Activated T-helper 1 cell treated with anti-CD3 and anti-CD28 coated beads, Interleukin-12 subunit alpha, Interleukin-12 subunit beta, Interleukin-2, Interleukin-4 antibody, amounts not matched to agents 30 ng/mL and 10 ng/mL and 1 ng/mL, durations not matched to agents 14 hours and 24 hours and 36 hours (primary cell): ENCODE data around the gene CNTN6. TPM values are rescaled to one million over a fixed set of nuclear protein-coding genes. Genes with fewer than 3 reads are reported as not detected.

Experiments used
- DNase-seq: peaks from one replicate; pipeline ENCODE4 v3.0.0; 2021; ENCODE audit warnings: low spot score
- H3K27ac Mint-ChIP-seq: one replicate; pipeline ENCODE4 v1.8.0; 2021; ENCODE audit warnings: mild to moderate bottlenecking, mixed read lengths
- H3K27me3 Mint-ChIP-seq: one replicate; pipeline ENCODE4 v1.8.0; 2022; ENCODE audit warnings: mild to moderate bottlenecking, moderate library complexity, mixed read lengths; ENCODE audit not compliant: insufficient read depth
- H3K36me3 Mint-ChIP-seq: one replicate; pipeline ENCODE4 v1.8.0; 2021; ENCODE audit warnings: low read depth, mixed read lengths
- H3K4me1 Mint-ChIP-seq: one replicate; pipeline ENCODE4 v1.8.0; 2021; ENCODE audit warnings: low read depth, mixed read lengths
- H3K4me3 Mint-ChIP-seq: one replicate; pipeline ENCODE4 v1.8.0; 2021; ENCODE audit warnings: mild to moderate bottlenecking, moderate library complexity, mixed read lengths
- H3K9me3 Mint-ChIP-seq: one replicate; pipeline ENCODE4 v1.8.0; 2021; ENCODE audit warnings: mixed read lengths
- intact Hi-C: fragments of 100-400 bp; cut with micrococcal nuclease; formaldehyde crosslinking; loops from one replicate; pipeline ENCODE4 v1.15.1; 2024
- total RNA-seq: library from RNA; stranded (reverse); gene quantifications from 2 replicates; pipeline ENCODE4 v1.2.3, GENCODE V29; 2022

CNTN6 gene
- total RNA-seq, 1 donor from 2014 or later = not detected

GRCh38 chr3:1190569-1190968, 97.7 kb downstream of the CNTN6 start:
- intact Hi-C loops = no loop called here
- H3K9me3 Mint-ChIP-seq = no peaks in the 10 kb centered on the region
- no peaks in the 10 kb centered on the region for H3K4me1 Mint-ChIP-seq
- no peak overlapping the region for H3K4me3 Mint-ChIP-seq
- H3K27ac Mint-ChIP-seq = no peak overlapping the region
- DNase-seq = no peak
- H3K36me3 Mint-ChIP-seq = no peaks in the 10 kb centered on the region
- H3K27me3 Mint-ChIP-seq = no peaks in the 10 kb centered on the region

GRCh38 chr3:1191026-1191425, 98.2 kb downstream of the CNTN6 start:
- H3K4me3 Mint-ChIP-seq = no peak overlapping the region
- no peak overlapping the region for H3K27ac Mint-ChIP-seq
- no peaks in the 10 kb centered on the region for H3K4me1 Mint-ChIP-seq
- DNase-seq = no peak
- H3K27me3 Mint-ChIP-seq = no peaks in the 10 kb centered on the region
- H3K9me3 Mint-ChIP-seq = no peaks in the 10 kb centered on the region
- intact Hi-C loops = no loop called here
- H3K36me3 Mint-ChIP-seq = no peaks in the 10 kb centered on the region

- Mint-ChIP-seq H3K27ac (no peak overlapping the region), H3K4me1 (no peaks in the 10 kb centered on the region), H3K9me3 (no peaks in the 10 kb centered on the region), H3K36me3 (no peaks in the 10 kb centered on the region), H3K4me3 (no peak overlapping the region), H3K27me3 (no peaks in the 10 kb centered on the region)
- DNase-seq = no peak
- intact Hi-C loops = no loop called here
These were observed 103.1 kb downstream of the CNTN6 start for GRCh38 chr3:1195947-1196346.

DNA sequence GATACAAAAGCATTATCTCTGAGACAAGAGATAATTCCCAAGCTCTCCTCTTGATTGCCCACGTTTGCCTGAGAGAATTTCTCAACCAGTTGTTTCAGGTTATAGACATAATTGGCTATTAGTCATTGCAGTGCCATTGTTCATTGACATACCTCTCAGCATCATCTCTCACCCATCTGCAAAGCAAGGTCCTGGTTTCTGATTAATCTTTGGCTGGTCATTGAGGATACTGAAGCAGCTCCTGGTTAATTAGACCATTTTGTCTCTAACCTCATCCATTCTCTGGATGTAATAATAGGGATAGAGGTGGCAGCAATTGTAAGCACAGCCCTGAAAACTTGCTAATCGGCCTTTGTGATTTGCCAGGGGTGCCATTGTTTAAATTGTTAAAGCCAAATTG, 104.2 kb downstream of the CNTN6 start:
- Mint-ChIP-seq H3K9me3 (no peaks in the 10 kb centered on the region), H3K4me1 (no peaks in the 10 kb centered on the region), H3K4me3 (no peak overlapping the region), H3K27me3 (no peaks in the 10 kb centered on the region), H3K27ac (no peak overlapping the region), H3K36me3 (no peaks in the 10 kb centered on the region)
- DNase-seq = no peak
- intact Hi-C loops = no loop called here

DNA sequence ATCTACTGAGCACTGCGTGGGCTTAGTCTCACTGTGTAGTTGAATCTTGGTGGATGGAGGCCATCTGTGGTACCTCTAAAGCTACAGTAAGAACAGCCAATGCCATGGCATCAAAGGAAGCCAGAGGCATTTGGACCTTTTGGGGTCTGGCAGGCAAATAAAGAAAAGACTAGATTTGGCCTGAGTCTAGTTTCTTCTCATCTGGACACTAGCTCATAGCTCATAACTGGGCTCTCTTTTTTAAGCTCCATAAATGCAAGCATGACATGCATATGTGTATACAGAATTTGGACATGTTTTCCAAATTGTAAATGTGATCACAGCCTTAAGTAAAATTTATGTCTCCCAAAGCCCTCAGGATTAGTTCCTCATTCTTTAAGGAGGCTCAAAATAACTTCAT, 107.5 kb downstream of the CNTN6 start:
- H3K36me3 Mint-ChIP-seq = no peaks in the 10 kb centered on the region
- no peaks in the 10 kb centered on the region for H3K9me3 Mint-ChIP-seq
- intact Hi-C loops = no loop called here

DNA sequence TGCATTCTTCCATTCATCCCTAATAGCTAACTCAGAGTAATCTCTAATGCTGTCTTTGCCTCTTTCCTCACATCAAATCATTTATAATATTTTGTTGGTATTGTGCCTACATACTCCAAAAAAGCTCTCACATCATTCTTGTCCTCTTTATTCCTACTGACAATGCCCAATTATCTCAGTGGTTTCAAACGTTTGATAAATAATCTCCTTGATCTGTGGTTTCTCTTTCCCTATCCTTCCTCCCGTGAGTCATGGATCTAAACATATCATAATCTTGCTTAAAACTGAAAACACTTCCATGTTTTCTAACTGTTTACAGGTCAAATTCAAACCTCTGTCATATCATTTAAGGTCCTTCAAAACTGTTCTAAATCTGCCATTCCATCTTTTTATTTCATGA, 115.1 kb downstream of the CNTN6 start:
- no peak for DNase-seq
- Mint-ChIP-seq H3K9me3 (no peaks in the 10 kb centered on the region), H3K4me3 (no peak overlapping the region), H3K4me1 (no peaks in the 10 kb centered on the region), H3K27me3 (no peaks in the 10 kb centered on the region), H3K36me3 (no peaks in the 10 kb centered on the region), H3K27ac (no peak overlapping the region)
- intact Hi-C loops = no loop called here

More for the DNA sequence above, 107.5 kb downstream of the CNTN6 start:
- Mint-ChIP-seq H3K27me3 (no peaks in the 10 kb centered on the region), H3K4me1 (no peaks in the 10 kb centered on the region), H3K4me3 (no peak overlapping the region), H3K27ac (no peak overlapping the region)
- DNase-seq = no peak

DNA sequence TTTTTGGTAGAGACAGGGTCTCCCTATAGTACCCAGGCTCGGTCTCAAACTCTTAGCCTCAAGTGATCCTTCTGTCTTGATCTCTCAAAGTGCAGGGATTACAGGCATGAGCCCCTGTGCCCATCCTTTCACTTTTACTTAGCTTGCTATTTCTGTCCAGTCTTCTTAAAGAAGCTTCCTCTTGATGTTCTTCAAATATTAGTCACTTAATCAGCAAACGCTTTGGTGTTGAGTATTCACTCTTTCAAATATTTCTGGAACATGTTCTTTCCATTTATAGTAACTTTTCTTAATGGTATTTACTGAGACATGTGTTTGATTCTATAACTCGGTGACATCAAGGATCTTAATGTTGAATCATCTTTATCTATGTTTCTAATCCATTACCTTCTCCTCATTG, 122.1 kb downstream of the CNTN6 start:
- H3K4me1 Mint-ChIP-seq = no peaks in the 10 kb centered on the region
- no peaks in the 10 kb centered on the region for H3K27me3 Mint-ChIP-seq
- H3K27ac Mint-ChIP-seq = no peak overlapping the region
- H3K9me3 Mint-ChIP-seq = no peaks in the 10 kb centered on the region
- H3K4me3 Mint-ChIP-seq = no peak overlapping the region
- intact Hi-C loops = no loop called here
- no peaks in the 10 kb centered on the region for H3K36me3 Mint-ChIP-seq
- no peak for DNase-seq

DNA sequence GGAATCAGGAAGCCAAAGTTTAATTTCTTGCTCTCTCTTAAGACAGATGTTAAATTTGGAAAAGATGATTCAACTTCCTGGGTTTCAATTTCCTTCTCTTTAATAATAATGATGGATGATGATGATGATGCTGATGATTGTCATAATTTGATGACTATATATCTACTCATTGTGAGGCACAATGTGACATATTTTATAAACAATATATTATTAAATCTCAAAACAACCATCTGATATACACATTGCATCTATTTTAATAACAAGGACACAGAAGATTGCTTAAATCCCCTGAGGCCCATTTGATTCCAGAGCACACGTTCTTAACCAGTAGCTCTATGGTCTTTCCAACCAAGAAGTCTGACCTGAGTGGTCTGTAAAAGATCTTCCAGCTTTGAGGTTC, 124.0 kb downstream of the CNTN6 start:
- H3K4me3 Mint-ChIP-seq = no peak overlapping the region
- intact Hi-C loops = no loop called here
- no peaks in the 10 kb centered on the region for H3K36me3 Mint-ChIP-seq
- H3K4me1 Mint-ChIP-seq = no peaks in the 10 kb centered on the region
- no peak overlapping the region for H3K27ac Mint-ChIP-seq
- H3K9me3 Mint-ChIP-seq = no peaks in the 10 kb centered on the region
- no peaks in the 10 kb centered on the region for H3K27me3 Mint-ChIP-seq
- no peak for DNase-seq

- Mint-ChIP-seq H3K4me1 (no peaks in the 10 kb centered on the region), H3K27ac (no peak overlapping the region), H3K4me3 (no peak overlapping the region), H3K27me3 (no peaks in the 10 kb centered on the region), H3K9me3 (peaks cover 6% of the 10 kb centered on the region), H3K36me3 (no peaks in the 10 kb centered on the region)
- intact Hi-C loops = no loop called here
- no peak for DNase-seq
These were observed 134.3 kb downstream of the CNTN6 start for GRCh38 chr3:1227111-1227510.

DNA sequence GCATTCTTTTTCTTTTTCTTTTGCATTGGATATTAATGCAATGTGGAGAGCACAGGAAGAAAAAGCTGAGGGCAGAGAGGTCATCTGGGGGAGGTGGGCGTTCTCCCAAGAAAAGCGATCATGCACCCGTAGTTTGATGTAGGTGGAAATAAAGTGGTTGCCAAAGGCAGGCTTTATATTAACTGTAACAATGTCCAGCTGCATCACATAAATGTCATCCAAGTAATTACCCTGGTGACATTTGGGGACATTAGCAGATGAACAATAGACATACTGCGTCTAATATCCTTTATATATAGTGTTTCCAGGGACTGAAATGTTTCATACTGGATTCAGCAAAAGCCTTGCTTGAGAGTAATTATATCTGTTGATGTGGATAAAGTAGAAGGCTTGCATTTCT, 135.5 kb downstream of the CNTN6 start:
- Mint-ChIP-seq H3K4me1 (no peaks in the 10 kb centered on the region), H3K9me3 (peaks cover 6% of the 10 kb centered on the region), H3K36me3 (no peaks in the 10 kb centered on the region), H3K27ac (no peak overlapping the region), H3K27me3 (no peaks in the 10 kb centered on the region), H3K4me3 (no peak overlapping the region)
- intact Hi-C loops = no loop called here
- DNase-seq = no peak

DNA sequence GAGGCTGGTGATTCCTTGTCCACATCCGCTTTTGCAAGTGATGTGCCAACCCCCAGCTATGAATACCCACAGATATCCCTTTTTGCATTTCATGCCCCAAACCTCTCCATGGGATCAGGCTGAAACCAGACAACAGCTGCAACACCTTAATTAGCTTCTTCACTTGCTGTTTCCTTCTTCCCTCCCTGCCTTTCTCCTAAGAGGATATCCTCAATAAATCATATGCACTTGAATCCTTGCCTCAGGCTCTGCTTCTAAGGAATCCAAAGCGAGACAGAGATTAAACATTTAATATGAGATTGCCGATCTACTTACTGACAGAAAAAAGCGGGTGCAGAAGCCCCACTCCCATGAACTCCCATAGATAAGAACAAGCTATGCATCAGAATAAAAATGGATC, 138.1 kb downstream of the CNTN6 start:
- intact Hi-C loops = no loop called here
- H3K4me1 Mint-ChIP-seq = no peaks in the 10 kb centered on the region
- H3K27ac Mint-ChIP-seq = no peak overlapping the region
- DNase-seq = no peak
- no peaks in the 10 kb centered on the region for H3K27me3 Mint-ChIP-seq
- no peak overlapping the region for H3K4me3 Mint-ChIP-seq
- peaks cover 6% of the 10 kb centered on the region for H3K9me3 Mint-ChIP-seq
- no peaks in the 10 kb centered on the region for H3K36me3 Mint-ChIP-seq

DNA sequence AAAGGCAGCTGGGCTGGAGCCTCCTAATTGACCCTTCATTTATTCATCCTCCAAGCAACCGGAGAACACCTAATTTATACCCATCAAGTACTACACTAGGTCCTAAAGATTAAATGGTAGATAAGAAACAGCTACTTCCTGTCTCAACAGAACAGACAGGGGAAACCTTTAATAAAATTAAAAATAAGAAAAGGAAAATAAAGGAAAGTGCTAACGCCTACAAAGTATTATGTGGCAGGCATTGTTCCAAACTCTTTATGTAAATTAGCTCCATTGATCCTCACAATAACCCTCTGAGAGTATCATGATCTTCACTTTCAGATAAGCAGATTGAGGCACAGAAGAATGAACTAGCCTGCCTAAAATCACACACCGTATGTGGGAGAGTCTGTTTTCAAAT, 139.5 kb downstream of the CNTN6 start:
- intact Hi-C loops = no loop called here
- Mint-ChIP-seq H3K27ac (no peak overlapping the region), H3K4me3 (no peak overlapping the region), H3K9me3 (peaks cover 6% of the 10 kb centered on the region), H3K4me1 (no peaks in the 10 kb centered on the region), H3K36me3 (no peaks in the 10 kb centered on the region), H3K27me3 (no peaks in the 10 kb centered on the region)
- no peak for DNase-seq

DNA sequence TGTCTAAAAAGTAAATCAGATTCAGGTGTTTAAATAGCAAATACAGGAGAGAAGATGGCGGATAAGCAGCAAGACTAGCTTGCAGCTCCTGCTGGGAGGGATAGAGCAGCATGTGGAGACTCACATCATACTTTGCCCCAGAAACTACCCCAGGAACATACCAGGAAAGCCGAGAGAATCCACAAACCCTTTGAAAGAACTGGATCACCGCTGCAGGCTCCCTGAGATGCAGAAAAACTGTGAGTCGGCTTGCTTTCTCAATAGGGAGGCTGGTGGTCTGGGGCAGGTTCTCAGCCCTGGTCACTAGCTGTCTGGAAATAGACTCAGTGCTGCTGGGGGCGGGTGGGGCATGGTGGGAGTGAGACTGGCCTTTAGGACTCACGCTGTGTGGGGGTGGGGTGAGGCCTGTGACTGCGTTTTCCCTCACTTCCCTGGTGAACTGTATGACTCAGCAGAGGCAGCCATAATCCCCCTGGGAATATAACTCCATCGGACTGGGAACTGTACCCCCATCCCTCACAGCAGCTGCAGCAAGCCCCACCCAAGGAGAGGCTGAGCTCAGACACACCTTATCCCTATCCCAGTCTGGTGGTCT, 142.8 kb downstream of the CNTN6 start:
- Mint-ChIP-seq H3K27me3 (no peaks in the 10 kb centered on the region), H3K27ac (no peak overlapping the region), H3K4me3 (no peak overlapping the region), H3K9me3 (peaks cover 11% of the 10 kb centered on the region), H3K36me3 (no peaks in the 10 kb centered on the region), H3K4me1 (no peaks in the 10 kb centered on the region)
- no peak for DNase-seq
- intact Hi-C loops = no loop called here
